Activated CD4-positive, alpha-beta T cell treated with anti-CD3 and anti-CD28 coated beads, Interleukin-2, amount 50 U/mL, for 1 hour (primary cell): ENCODE data around the gene SEPTIN2.
"Not testable (repeated sequence)": the region's sequence is repeated elsewhere in the genome, so short reads cannot be mapped to it uniquely, and the experiment has no call there.

Experiments
- DNase-seq: peaks from one replicate; pipeline ENCODE4 v3.0.0-alpha.2; 2020

SEPTIN2 gene

DNA sequence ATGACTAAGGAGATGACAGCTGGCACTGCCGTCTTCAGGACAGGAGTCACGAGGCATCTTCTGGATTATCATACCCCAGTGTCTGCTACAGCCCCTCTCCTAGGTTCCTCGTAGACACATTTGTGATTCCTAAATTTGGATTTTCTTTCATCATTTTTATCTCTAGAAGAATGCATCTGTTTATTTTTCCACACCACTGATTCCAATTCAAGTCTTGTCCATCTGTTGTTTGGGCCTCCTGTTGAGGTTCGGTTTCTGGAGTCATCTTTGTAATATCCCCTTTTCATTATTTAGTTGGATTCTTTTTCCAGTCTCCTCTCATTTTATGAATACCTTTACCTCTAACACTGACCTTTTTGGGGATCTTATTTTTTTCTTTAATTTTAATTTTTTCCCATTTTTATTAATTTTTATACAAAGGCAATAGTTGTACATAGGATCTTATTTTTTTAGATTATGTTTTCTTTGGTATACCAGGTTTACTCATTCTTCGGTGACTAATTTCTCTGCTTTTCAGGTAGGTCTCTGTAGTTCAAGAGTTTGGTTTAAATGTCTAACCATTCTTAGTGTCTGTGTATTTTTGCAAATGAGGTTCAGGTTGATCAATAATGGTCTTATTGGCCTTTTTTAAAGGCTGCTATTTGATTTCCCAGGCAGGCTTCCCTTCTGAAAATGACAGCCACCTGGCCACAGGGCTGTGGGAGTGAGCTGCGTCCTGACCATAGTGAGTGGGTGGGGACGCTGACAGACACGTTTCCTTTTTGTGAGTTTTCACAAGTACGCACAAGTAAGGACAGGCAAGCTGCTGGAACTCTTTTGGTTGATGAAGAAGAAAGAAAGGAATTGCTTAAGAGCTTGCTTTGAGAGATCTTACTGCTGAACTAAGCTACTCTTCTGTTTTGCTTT is 74.8 kb downstream of the SEPTIN2 start:
- no peak for DNase-seq

GRCh38 chr2:241391892-241392665 is 76.4 kb downstream of the SEPTIN2 start:
- no peak for DNase-seq

DNA sequence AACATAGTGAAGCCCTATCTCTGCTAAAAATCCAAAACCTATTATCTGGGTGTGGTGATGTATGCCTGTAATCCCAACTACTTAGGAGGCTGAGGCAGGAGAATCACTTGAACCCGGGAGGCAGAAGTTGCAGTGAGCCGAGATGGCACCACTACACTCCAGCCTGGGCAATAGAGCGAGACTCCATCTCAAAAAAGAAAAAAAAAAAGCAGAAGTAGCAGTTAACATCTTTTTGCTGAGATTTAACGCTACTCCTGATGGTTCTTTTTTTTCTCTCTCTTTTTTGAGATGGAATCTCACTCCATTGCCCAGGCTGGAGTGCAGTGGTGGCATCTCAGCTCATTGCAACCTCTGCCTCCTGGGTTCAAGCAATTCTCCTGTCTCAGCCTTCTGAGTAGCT is 77.0 kb downstream of the SEPTIN2 start:
- DNase-seq, result not testable (repeated sequence)

- no peak for DNase-seq
These were observed 77.9 kb downstream of the SEPTIN2 start for GRCh38 chr2:241393524-241394196.

DNA sequence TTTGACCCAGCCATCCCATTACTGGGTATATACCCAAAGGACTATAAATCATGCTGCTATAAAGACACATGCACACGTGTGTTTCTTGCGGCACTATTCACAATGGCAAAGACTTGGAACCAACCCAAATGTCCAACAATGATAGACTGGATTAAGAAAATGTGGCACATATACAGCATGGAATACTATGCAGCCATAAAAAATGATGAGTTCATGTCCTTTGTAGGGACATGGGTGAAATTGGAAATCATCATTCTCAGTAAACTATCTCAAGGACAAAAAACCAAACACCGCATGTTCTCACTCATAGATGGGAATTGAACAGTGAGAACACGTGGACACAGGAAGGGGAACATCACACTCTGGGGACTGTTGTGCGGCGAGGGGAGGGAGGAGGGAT is 81.1 kb downstream of the SEPTIN2 start:
- DNase-seq, result not testable (repeated sequence)

- no peak for DNase-seq
These were observed 84.5 kb downstream of the SEPTIN2 start for GRCh38 chr2:241399941-241400922.
